ENCODE results near the gene GTPBP6. TPM values are rescaled to one million over a fixed set of nuclear protein-coding genes. Genes with fewer than 3 reads are reported as not detected.

The GTPBP6 gene
- total and polyA plus RNA-seq, 10 donors: 25.4 to 69.4 (median 43.8) TPM

- TF ChIP-seq CTCF (IDR thresholded peaks at IDR 0.05 in 8 of 11, conservative IDR thresholded peaks at IDR 0.05 in 3 of 11) (no peak), POLR2A (IDR thresholded peaks at IDR 0.05) (no peak), POLR2AphosphoS5 (IDR thresholded peaks at IDR 0.05) (no peak)
- H3K27ac ChIP-seq: peak overlapping the region in 4 of 8 donors; percentile 14 to 62 (median 30)
- DNase-seq: no peak
- 70 to 90% (median 74%) methylated on average over 12 of the region's 12 CpGs for WGBS, 5 donors
- intact Hi-C loops (cut with DNase I; ENCODE audit: low total_unique reads): no loop called here
- peaks cover 0 to 10% (median 0%) of the 10 kb centered on the region in 7 donors for H3K27me3 ChIP-seq (replicated peaks in 1 of 7)
- H3K9me3 ChIP-seq: no peaks in the 10 kb centered on the region
- H3K4me1 ChIP-seq: peaks cover 0 to 29% (median 9%) of the 10 kb centered on the region in 6 donors
- H3K4me3 ChIP-seq: no peak overlapping the region
- no peaks in the 10 kb centered on the region for H3K36me3 ChIP-seq
Measured at GRCh38 chrX:261919-262352, 56.7 kb downstream of the GTPBP6 start.

GRCh38 chrX:261167-261918, 57.3 kb downstream of the GTPBP6 start:
- DNase-seq: peak; percentile 74
- Histone ChIP-seq H3K27ac (peak overlapping the region in 6 of 8 donors; percentile 14 to 62 (median 30)), H3K36me3 (no peaks in the 10 kb centered on the region), H3K4me1 (peaks cover 0 to 29% (median 9%) of the 10 kb centered on the region in 6 donors), H3K9me3 (no peaks in the 10 kb centered on the region), H3K4me3 (no peak overlapping the region), H3K27me3 (replicated peaks in 1 of 7) (peaks cover 0 to 10% (median 0%) of the 10 kb centered on the region in 7 donors)
- WGBS, 5 donors: 49 to 66% (median 60%) methylated on average over 31 to 32 of the region's 32 CpGs
- intact Hi-C loops (cut with DNase I; ENCODE audit: low total_unique reads): no loop called here
- TF ChIP-seq POLR2A (IDR thresholded peaks at IDR 0.05) (no peak), POLR2AphosphoS5 (IDR thresholded peaks at IDR 0.05) (peak in 2 of 3 donors; percentile 55 to 68)

- intact Hi-C loops (cut with DNase I; ENCODE audit: low total_unique reads): no loop called here
- no peaks in the 10 kb centered on the region for H3K9me3 ChIP-seq
- WGBS, 5 donors: 67 to 72% (median 71%) methylated on average over 20 to 21 of the region's 21 CpGs
- H3K27me3 ChIP-seq (replicated peaks in 1 of 7): peaks cover 0 to 10% (median 0%) of the 10 kb centered on the region in 7 donors
- H3K4me1 ChIP-seq: peaks cover 0 to 29% (median 9%) of the 10 kb centered on the region in 6 donors
- H3K27ac ChIP-seq: no peak overlapping the region
- H3K36me3 ChIP-seq: no peaks in the 10 kb centered on the region
- TF ChIP-seq CTCF (IDR thresholded peaks at IDR 0.05 in 8 of 11, conservative IDR thresholded peaks at IDR 0.05 in 3 of 11): no peak
- no peak for TF ChIP-seq POLR2A (IDR thresholded peaks at IDR 0.05)
- peak; percentile 78 for DNase-seq
- no peak overlapping the region for H3K4me3 ChIP-seq
Measured at GRCh38 chrX:259692-260355, 58.8 kb downstream of the GTPBP6 start.

- Histone ChIP-seq H3K36me3 (no peaks in the 10 kb centered on the region), H3K9me3 (peaks cover 0 to 3% (median 0%) of the 10 kb centered on the region in 8 donors), H3K4me1 (peaks cover 0 to 29% (median 9%) of the 10 kb centered on the region in 6 donors), H3K27ac (no peak overlapping the region), H3K4me3 (no peak overlapping the region), H3K27me3 (replicated peaks in 1 of 7) (peaks cover 0 to 10% (median 0%) of the 10 kb centered on the region in 7 donors)
- DNase-seq: peak; percentile 51
- TF ChIP-seq POLR2A (IDR thresholded peaks at IDR 0.05) (no peak), CTCF (IDR thresholded peaks at IDR 0.05 in 8 of 11, conservative IDR thresholded peaks at IDR 0.05 in 3 of 11) (no peak), POLR2AphosphoS5 (IDR thresholded peaks at IDR 0.05) (no peak)
- whole genome bisulfite sequencing, 5 donors: 76 to 87% (median 80%) methylated on average over 6 to 8 of the region's 8 CpGs
- intact Hi-C loops (cut with DNase I; ENCODE audit: low total_unique reads): no loop called here
Measured at GRCh38 chrX:258291-259040, 60.1 kb downstream of the GTPBP6 start.

Data from spleen (tissue), 11 donors.